Large intestine (tissue), 3 donors: Measurements from ENCODE around the gene ZIC1. TPM values are rescaled to one million over a fixed set of nuclear protein-coding genes. Genes with fewer than 3 reads are reported as not detected.
A peak's percentile ranks its signal among the peaks of the same experiment; 100 is the strongest.

Experiments used
- DNase-seq, 2 donors: peaks; one replicate each; pipeline versions ENCODE4 v3.0.0 to v3.0.0-alpha.2; 2013
- H3K27ac ChIP-seq: one replicate; pipeline ENCODE4 v1.5.1; 2013; ENCODE audit warnings: low read length
- H3K27me3 ChIP-seq: 2 replicates; pipeline ENCODE4 v1.6.1; 2013; ENCODE audit warnings: low read length; ENCODE audit not compliant: control insufficient read depth, insufficient read depth
- H3K36me3 ChIP-seq: 2 replicates; pipeline ENCODE4 v1.6.1; 2013; ENCODE audit warnings: low read length; ENCODE audit not compliant: control insufficient read depth, insufficient read depth
- H3K4me1 ChIP-seq: one replicate; pipeline ENCODE4 v1.6.1; 2013; ENCODE audit warnings: low read length; ENCODE audit not compliant: control insufficient read depth, insufficient read depth
- H3K4me3 ChIP-seq: one replicate; pipeline ENCODE4 v1.5.1; 2013; ENCODE audit warnings: low read length
- H3K9me3 ChIP-seq: one replicate; pipeline ENCODE4 v1.6.1; 2013; ENCODE audit warnings: mild to moderate bottlenecking, low read depth, low read length, moderate library complexity; ENCODE audit not compliant: control insufficient read depth
- WGBS: methylation state at CpG from one replicate; pipeline ENCODE4 v1.1.5; 2013; ENCODE audit warnings: low lambda C conversion rate; ENCODE audit not compliant: insufficient coverage; 5-methylcytosine and 5-hydroxymethylcytosine counted together
- polyA plus RNA-seq: library from polyadenylated mRNA; unstranded; fragments of 120-200 nt; gene quantifications from one replicate; pipeline ENCODE4 v1.2.1, GENCODE V29; 2013

The ZIC1 gene
- polyA plus RNA-seq, 1 donor = 0.01 TPM

DNA sequence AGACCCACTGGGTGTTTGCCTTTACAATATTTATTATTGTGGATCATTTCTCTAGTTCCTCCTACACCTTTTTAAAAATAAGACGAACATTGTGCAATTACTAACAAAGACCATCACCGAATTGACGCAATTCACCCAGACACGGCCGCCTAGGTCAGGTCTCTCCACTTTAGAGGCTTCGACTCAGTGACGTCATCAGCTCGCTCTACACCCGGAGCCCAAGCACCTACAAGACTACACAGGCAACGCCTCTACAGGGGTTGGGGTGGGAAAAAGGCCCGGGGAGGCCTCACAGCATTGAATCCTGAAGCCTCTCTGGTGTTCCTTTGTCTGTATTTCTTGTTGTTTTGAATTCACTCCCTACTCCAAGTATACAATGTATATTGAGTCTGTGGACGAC is 19.4 kb upstream of the ZIC1 start:
- Histone ChIP-seq H3K4me3 (no peak overlapping the region), H3K4me1 (no peaks in the 10 kb centered on the region), H3K9me3 (peaks cover 26% of the 10 kb centered on the region), H3K27me3 (peaks cover 97% of the 10 kb centered on the region), H3K36me3 (no peaks in the 10 kb centered on the region), H3K27ac (no peak overlapping the region)
- no peak for DNase-seq
- WGBS = no CpG with 5 or more reads among the region's 12 CpGs

DNA sequence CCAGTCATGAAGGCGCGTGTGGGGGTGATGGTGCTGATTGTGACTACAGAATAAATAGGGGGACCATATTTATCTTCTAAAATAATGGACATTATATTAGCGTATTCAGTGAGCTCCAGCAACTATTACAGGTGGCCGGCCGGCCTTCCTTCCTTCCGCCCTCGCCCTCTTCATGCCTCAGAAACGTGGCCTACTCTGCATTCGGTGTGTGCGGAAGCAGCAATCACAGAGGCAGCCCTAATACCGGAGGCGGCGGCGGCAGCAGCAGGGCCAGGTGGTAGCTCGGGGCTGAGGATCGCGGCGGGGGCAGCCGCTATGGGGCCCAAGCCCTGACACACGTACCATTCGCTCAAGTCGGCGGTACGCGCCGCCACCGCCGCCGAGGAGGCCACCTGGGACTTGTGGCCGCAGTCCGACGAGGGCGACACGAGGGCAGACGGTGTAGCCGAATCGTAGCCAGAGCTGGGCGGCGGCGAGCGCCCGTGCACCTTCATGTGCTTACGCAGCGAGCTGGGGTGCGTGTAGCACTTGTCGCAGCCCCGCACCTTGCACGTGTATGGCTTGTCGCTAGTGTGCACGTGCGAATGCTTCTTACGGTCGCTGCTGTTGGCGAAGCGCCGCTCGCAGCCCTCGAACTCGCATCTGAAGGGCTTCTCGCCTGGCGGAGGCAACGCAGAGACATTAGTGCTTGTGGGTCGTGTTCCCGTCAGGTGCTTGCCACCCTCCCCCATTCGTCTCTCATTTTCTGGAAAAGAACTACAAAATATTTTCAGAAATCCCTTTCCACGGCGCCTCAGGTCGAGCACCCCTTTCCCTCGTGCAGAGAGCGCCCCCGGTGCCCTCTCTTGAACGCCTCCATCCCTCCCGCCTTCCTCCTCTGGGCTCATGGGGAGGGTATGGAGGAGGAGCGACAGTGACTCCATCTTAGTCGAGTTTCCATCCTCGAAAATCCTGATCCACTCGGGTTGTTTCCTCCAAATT is 18.3 kb upstream of the ZIC1 start:
- Histone ChIP-seq H3K36me3 (no peaks in the 10 kb centered on the region), H3K4me1 (no peaks in the 10 kb centered on the region), H3K9me3 (peaks cover 28% of the 10 kb centered on the region), H3K27me3 (peaks cover 97% of the 10 kb centered on the region), H3K4me3 (no peak overlapping the region), H3K27ac (no peak overlapping the region)
- DNase-seq = no peak
- WGBS = 7% methylated on average over 3 of the region's 77 CpGs

DNA sequence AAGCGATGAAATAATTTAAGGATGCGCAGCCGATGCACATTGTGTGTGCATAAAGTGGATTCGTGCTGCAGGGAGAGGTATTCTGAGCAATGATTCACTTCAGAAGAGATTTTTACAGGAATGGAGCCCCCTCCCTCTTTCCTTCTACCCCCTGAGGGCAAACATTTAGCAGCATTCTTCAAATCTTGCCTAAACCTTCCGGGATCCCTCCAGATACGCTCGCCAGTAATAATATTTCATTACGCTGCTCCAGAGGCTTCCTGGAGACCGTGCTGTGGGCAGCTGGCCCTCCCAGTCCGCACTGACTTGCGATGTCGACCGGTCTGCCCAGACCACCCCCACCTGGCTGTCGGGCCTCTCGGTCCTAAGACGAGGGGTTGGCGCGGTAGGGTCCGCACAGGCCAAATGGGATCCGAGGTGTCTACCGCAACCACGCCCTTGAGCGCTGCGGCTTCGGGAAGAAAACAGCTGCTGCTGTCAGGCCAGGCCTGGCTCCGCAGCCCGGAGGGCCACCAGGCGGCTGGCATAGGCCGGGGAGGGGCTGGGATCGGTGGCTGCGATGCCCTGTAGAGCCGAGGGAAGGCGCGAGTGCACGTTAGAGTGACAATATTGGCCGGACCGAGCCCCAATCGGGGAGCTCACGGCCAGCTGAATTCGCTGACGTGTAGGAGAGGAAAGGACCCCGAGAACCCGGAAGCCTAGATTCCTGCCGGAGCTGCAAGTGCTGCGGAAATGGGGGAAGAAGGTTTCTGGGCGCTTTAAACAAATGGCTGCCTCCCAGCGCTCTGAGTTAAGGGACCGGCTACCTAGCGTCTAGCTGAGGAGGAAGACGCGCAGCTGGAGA is 17.2 kb upstream of the ZIC1 start:
- Histone ChIP-seq H3K27me3 (peaks cover 100% of the 10 kb centered on the region), H3K4me3 (no peak overlapping the region), H3K27ac (no peak overlapping the region), H3K9me3 (peaks cover 39% of the 10 kb centered on the region), H3K36me3 (no peaks in the 10 kb centered on the region), H3K4me1 (no peaks in the 10 kb centered on the region)
- 0% methylated on average over 1 of the region's 51 CpGs for WGBS
- no peak for DNase-seq

DNA sequence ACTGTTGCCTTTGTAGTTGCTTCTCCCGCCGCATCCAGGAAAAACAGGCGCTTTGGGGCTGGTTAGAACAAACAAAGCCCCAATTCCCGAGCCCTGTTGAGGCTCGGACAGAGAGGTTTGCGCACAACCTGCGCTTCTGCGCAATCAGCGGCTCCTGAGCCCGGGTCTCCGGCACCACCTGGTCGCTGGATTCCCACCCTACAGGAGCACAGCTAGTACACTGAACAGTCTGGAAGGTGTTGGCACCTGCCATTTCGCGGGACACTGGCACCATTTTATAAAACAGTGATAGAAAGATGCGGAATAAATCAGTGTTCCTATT is 16.6 kb upstream of the ZIC1 start:
- H3K36me3 ChIP-seq = no peaks in the 10 kb centered on the region
- H3K27ac ChIP-seq = no peak overlapping the region
- H3K27me3 ChIP-seq = peaks cover 100% of the 10 kb centered on the region
- WGBS = no CpG with 5 or more reads among the region's 15 CpGs
- no peaks in the 10 kb centered on the region for H3K4me1 ChIP-seq
- DNase-seq = no peak
- no peak overlapping the region for H3K4me3 ChIP-seq
- H3K9me3 ChIP-seq = peaks cover 41% of the 10 kb centered on the region

DNA sequence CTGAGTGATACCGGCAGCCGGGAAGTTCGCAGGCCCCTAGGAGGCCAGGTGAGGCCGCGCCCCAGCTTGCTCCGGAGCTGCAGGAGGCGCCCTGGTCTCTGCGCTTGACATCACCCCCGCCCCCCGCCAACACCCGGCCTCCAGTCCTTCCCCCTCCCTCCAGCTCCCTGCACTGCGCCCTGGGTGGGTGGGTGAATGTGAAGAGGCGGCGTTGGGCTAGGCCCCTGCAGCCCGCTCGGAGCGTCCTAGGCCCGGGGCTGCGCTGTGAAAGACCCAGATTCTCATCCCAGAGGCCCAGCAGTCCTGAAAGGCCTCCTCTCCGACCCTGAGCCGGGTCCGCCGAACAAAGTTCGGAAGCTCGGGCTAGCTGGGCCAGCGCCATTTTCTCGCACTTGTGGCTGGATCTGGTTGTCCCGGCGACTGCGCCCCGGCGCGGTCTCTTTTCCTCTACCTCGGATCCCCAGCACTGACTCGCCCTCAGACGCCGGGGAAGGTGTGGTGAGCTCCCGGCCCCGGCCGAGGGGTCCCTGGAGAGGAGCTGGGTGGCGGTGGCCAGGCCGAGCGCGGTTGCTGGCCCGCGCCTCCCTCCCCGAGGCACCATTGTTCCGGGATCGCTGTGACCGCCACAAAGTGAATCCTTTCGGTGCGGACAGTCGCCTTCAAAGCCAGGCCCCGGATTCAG is 15.8 kb upstream of the ZIC1 start:
- peaks cover 100% of the 10 kb centered on the region for H3K27me3 ChIP-seq
- peak overlapping the region; percentile 6 for H3K4me3 ChIP-seq
- H3K27ac ChIP-seq = no peak overlapping the region
- DNase-seq = no peak
- WGBS = no CpG with 5 or more reads among the region's 54 CpGs
- peaks cover 45% of the 10 kb centered on the region for H3K9me3 ChIP-seq
- no peaks in the 10 kb centered on the region for H3K4me1 ChIP-seq
- no peaks in the 10 kb centered on the region for H3K36me3 ChIP-seq

DNA sequence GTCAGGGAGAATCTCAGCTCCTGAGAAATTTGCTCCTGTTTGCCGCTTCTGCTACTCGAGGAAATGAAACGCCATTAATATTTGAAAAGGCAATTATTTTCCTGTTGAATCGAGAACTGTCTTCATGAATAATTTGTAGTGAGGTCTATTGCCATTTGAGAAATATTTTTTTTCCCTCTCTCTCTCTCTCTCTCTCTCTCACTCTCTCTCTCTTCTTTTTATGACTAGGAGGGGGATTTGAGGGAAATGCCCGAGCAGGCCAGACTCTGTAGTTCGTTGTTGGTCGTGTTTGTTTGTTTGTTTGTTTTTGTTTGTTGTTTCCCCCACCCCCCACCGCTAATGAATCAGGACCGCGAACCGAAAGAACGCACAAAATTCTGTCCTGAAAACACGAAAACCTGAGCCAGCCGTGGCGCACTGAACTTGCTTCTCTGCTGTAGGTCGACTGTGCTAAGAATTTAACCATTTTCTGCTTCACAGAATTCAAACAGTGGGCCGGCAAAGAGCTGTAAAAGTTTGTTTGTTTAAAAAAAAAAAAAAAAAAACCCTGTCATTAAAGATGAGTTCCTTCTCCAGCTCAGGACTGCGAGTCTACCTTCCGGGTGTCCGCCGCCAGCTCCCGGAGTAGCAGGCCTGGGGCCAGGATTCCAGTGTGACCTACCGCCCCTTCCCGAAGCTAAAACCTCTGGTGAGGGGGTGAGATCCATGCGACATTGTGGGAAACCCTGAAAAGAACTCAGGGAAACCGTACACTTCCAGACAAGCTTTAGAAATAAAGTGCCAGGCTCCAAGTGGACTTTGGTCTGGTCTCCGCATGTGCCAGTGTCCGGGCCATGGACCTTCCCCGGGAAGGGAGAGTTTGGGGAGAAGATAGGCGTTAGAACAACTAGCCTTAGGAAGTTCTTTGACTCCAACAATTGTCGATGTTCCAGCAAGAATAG is 15.0 kb upstream of the ZIC1 start:
- H3K27ac ChIP-seq = no peak overlapping the region
- no peak overlapping the region for H3K4me3 ChIP-seq
- no peaks in the 10 kb centered on the region for H3K4me1 ChIP-seq
- H3K27me3 ChIP-seq = peaks cover 100% of the 10 kb centered on the region
- peaks cover 46% of the 10 kb centered on the region for H3K9me3 ChIP-seq
- no peaks in the 10 kb centered on the region for H3K36me3 ChIP-seq
- 0% methylated on average over 1 of the region's 31 CpGs for WGBS
- no peak for DNase-seq

DNA sequence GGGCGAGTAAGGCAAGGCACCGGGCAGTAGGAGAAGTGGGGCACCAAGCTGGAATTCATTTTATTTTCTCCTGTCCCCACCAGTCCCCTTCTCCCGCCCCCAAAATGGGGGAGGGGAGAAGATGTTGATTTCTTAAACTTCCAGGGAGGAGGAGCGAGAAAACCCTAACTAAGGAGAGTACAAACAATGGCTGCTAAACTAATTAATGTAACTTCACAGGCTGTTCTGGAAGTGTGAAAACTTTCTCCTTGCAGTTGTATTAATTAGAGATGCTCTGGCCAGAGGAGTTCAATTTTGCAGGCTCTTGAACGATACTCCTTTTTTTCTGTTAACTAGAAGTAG is 14.3 kb upstream of the ZIC1 start:
- no peaks in the 10 kb centered on the region for H3K36me3 ChIP-seq
- no peak overlapping the region for H3K4me3 ChIP-seq
- peaks cover 46% of the 10 kb centered on the region for H3K9me3 ChIP-seq
- H3K27me3 ChIP-seq = peaks cover 100% of the 10 kb centered on the region
- H3K27ac ChIP-seq = no peak overlapping the region
- no CpG with 5 or more reads among the region's 5 CpGs for WGBS
- H3K4me1 ChIP-seq = no peaks in the 10 kb centered on the region
- no peak for DNase-seq

DNA sequence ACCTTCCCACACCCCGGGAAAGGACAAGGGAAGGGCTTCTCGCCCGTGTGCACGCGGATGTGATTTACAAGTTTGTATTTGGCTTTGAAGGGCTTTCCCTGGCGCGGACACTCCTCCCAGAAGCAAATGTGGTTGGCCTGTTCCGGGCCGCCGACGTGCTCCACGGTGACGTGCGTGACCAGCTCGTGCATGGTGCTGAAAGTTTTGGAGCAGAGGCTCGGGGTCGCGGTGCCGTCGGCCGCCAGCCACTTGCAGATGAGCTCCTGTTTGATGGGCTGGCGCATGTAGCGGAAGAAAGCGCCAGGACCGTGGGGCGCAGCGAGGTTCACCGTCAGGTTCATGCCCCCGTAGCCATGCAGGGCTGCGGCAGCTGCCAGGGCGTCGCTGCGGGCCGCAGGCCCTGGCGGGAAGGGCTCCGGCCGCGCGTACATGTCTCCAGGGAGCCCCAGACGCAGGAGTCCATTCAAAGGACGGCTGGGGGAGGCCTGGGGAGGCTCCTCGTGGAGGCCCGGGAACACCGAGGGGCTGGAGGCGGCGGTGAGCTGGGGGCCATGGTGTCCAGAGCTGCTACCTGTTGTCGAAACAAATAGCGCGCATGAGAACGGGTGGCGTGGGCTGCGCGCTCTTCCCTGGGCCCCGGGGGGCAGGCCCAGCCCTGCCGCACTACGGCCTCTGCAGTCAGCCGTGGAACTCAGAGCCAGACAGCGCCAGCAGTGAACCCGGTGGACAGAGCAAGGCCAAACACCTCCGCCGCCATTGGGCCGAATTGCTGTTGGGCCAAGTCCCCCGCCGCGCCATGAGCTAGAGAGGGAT is 13.1 kb upstream of the ZIC1 start:
- Histone ChIP-seq H3K9me3 (peaks cover 40% of the 10 kb centered on the region), H3K27me3 (peaks cover 100% of the 10 kb centered on the region), H3K27ac (no peak overlapping the region), H3K4me3 (no peak overlapping the region), H3K36me3 (no peaks in the 10 kb centered on the region), H3K4me1 (no peaks in the 10 kb centered on the region)
- DNase-seq = no peak
- no CpG with 5 or more reads among the region's 65 CpGs for whole genome bisulfite sequencing

DNA sequence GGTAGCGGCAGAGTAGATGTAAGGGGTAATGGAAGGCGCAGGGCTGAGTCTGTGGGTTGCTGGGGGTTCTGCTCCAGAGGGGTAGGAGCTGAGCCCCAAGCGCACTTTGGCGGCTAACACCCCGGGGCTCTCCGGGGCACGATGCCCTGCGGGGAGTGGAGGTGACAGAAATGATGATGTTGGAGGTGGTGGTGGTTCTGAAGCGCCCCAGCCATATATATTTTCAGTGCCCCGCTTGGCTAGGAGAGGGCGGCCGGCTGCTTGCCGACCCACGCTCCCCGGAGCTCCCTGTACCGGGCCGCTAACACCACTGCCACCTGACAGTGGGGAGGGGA is 12.5 kb upstream of the ZIC1 start:
- H3K27me3 ChIP-seq = peaks cover 99% of the 10 kb centered on the region
- no peak overlapping the region for H3K27ac ChIP-seq
- no peaks in the 10 kb centered on the region for H3K4me1 ChIP-seq
- DNase-seq = no peak
- H3K36me3 ChIP-seq = no peaks in the 10 kb centered on the region
- no peak overlapping the region for H3K4me3 ChIP-seq
- peaks cover 38% of the 10 kb centered on the region for H3K9me3 ChIP-seq
- WGBS = no CpG with 5 or more reads among the region's 17 CpGs
